Sigmoid colon (tissue), 7 donors: Measurements from ENCODE around the gene ACSF2. TPM values are rescaled to one million over a fixed set of nuclear protein-coding genes. Genes with fewer than 3 reads are reported as not detected.

ENCODE experiments used
- DNase-seq: peaks from one replicate; pipeline ENCODE4 v3.0.0-alpha.2; 2019
- H3K27ac ChIP-seq, 4 donors: fragments of 200-600 bp; sonication (generic); one replicate each; pipeline ENCODE4 v1.5.1; 2016 to 2019; ENCODE audit warnings: mild to moderate bottlenecking in 1 of 4
- H3K27me3 ChIP-seq, 3 donors: fragments of 200-600 bp; sonication (generic); one replicate each; pipeline ENCODE4 v1.5.1; 2019; ENCODE audit warnings: mild to moderate bottlenecking in 1 of 3
- H3K36me3 ChIP-seq, 4 donors: fragments of 200-600 bp; sonication (generic); one replicate each; pipeline ENCODE4 v1.5.1; 2016 to 2019
- H3K4me1 ChIP-seq, 4 donors: fragments of 200-600 bp; sonication (generic); one replicate each; pipeline ENCODE4 v1.5.1; 2017 to 2019
- H3K4me3 ChIP-seq, 4 donors: fragments of 200-600 bp; sonication (generic); one replicate each; pipeline ENCODE4 v1.5.1; 2017 to 2019; ENCODE audit warnings: mild to moderate bottlenecking in 2 of 4, moderate library complexity in 1 of 4
- H3K9me3 ChIP-seq, 4 donors: fragments of 200-600 bp in 3 of 4; sonication (generic) in 3 of 4; one replicate each; pipeline versions ENCODE4 v1.5.1 to v1.6.1; 2013 to 2019
- CTCF ChIP-seq, 4 experiments: fragments of 450-650 bp in 3 of 4; fragments of 200-600 bp in 1 of 4; IDR thresholded peaks; one replicate each; pipeline ENCODE4 v1.5.1; 2016 to 2019; ENCODE audit warnings: antibody characterized with exemption in 4 of 4, mild to moderate bottlenecking in 3 of 4, moderate library complexity in 2 of 4
- EP300 ChIP-seq, 4 donors: sonication (generic); formaldehyde crosslinking; IDR thresholded peaks; one replicate each; pipeline ENCODE4 v1.6.1; 2017; ENCODE audit warnings: antibody characterized with exemption in 4 of 4
- POLR2A ChIP-seq, 2 donors: fragments of 450-650 bp; IDR thresholded peaks; one replicate each; pipeline ENCODE4 v1.6.1; 2016; ENCODE audit warnings: antibody characterized with exemption in 2 of 2, mild to moderate bottlenecking in 2 of 2, moderate library complexity in 2 of 2
- POLR2AphosphoS5 ChIP-seq, 4 donors: sonication (generic); formaldehyde crosslinking; IDR thresholded peaks; one replicate each; pipeline ENCODE4 v1.6.1; 2017; ENCODE audit warnings: antibody characterized with exemption in 4 of 4
- WGBS, 2 donors: extraction: QIAGEN DNeasy Blood & Tissue Kit; methylation state at CpG; one replicate each; pipeline ENCODE4 v1.1.7; 2013; 5-methylcytosine and 5-hydroxymethylcytosine counted together
- intact Hi-C: fragments of 100-400 bp; cut with DNase I; formaldehyde crosslinking; loops from one replicate; pipeline ENCODE4 v1.15.1; 2023
- polyA plus RNA-seq, 3 donors: library from polyadenylated mRNA; stranded (reverse); fragments of 200-250 nt; gene quantifications; one replicate each; pipeline ENCODE4 v1.2.3, GENCODE V29; 2013
- total RNA-seq, 4 donors: library from RNA; depleted of rRNA; stranded (reverse); fragments of >200 nt; gene quantifications; one replicate each; pipeline ENCODE4 v1.1.0, GENCODE V29; 2016
- donor health status: healthy with polysubstance abuse.
- donor health status: Bipolar disorder and iron deficiency.
- donor health status: healthy.

Gene ACSF2
- total and polyA plus RNA-seq, 7 donors: 8.2 to 61.7 (median 28.5) TPM

- 84 to 94% methylated on average over 6 of the region's 6 CpGs for WGBS, 2 donors
- TF ChIP-seq POLR2AphosphoS5 (IDR thresholded peaks at IDR 0.05): no peak
- TF ChIP-seq POLR2A (IDR thresholded peaks at IDR 0.05): no peak
- no peak for TF ChIP-seq CTCF (IDR thresholded peaks at IDR 0.05)
- no peak for TF ChIP-seq EP300 (IDR thresholded peaks at IDR 0.05)
- Histone ChIP-seq H3K27ac (peak overlapping the region in 3 of 4 donors; percentile 6 to 58 (median 39)), H3K4me3 (no peak overlapping the region), H3K36me3 (no peaks in the 10 kb centered on the region), H3K27me3 (no peaks in the 10 kb centered on the region), H3K4me1 (peaks cover 0 to 15% (median 11%) of the 10 kb centered on the region in 4 donors), H3K9me3 (no peaks in the 10 kb centered on the region)
- intact Hi-C loops: no loop called here
- DNase-seq: peak; percentile 82
Measured at GRCh38 chr17:50514936-50515702, 89.1 kb downstream of the ACSF2 start.

- H3K9me3 ChIP-seq: no peaks in the 10 kb centered on the region
- H3K4me1 ChIP-seq: peaks cover 0 to 15% (median 11%) of the 10 kb centered on the region in 4 donors
- no peak for TF ChIP-seq EP300 (IDR thresholded peaks at IDR 0.05)
- no peak for TF ChIP-seq POLR2AphosphoS5 (IDR thresholded peaks at IDR 0.05)
- TF ChIP-seq POLR2A (IDR thresholded peaks at IDR 0.05): no peak
- TF ChIP-seq CTCF (IDR thresholded peaks at IDR 0.05): no peak
- H3K36me3 ChIP-seq: no peaks in the 10 kb centered on the region
- H3K27me3 ChIP-seq: no peaks in the 10 kb centered on the region
- 68 to 84% methylated on average over 4 of the region's 4 CpGs for WGBS, 2 donors
- no peak for DNase-seq
- no peak overlapping the region for H3K4me3 ChIP-seq
- intact Hi-C loops: no loop called here
- H3K27ac ChIP-seq: no peak overlapping the region
Measured at GRCh38 chr17:50517011-50517410, 91.0 kb downstream of the ACSF2 start.

GRCh38 chr17:50517504-50518383, 91.7 kb downstream of the ACSF2 start:
- WGBS, 2 donors: 61 to 72% methylated on average over 8 of the region's 8 CpGs
- H3K27ac ChIP-seq: no peak overlapping the region
- DNase-seq: no peak
- H3K4me1 ChIP-seq: peaks cover 0 to 15% (median 11%) of the 10 kb centered on the region in 4 donors
- H3K4me3 ChIP-seq: no peak overlapping the region
- intact Hi-C loops: no loop called here
- TF ChIP-seq POLR2AphosphoS5 (IDR thresholded peaks at IDR 0.05) (no peak), POLR2A (IDR thresholded peaks at IDR 0.05) (no peak), CTCF (IDR thresholded peaks at IDR 0.05) (no peak), EP300 (IDR thresholded peaks at IDR 0.05) (no peak)
- no peaks in the 10 kb centered on the region for H3K9me3 ChIP-seq
- no peaks in the 10 kb centered on the region for H3K27me3 ChIP-seq
- H3K36me3 ChIP-seq: no peaks in the 10 kb centered on the region

GRCh38 chr17:50518384-50519023, 92.5 kb downstream of the ACSF2 start:
- H3K27ac ChIP-seq: peak overlapping the region in 1 of 4 donors; percentile 34
- intact Hi-C loops: no loop called here
- no peaks in the 10 kb centered on the region for H3K9me3 ChIP-seq
- H3K27me3 ChIP-seq: no peaks in the 10 kb centered on the region
- H3K36me3 ChIP-seq: no peaks in the 10 kb centered on the region
- no peak overlapping the region for H3K4me3 ChIP-seq
- WGBS, 2 donors: 81 to 87% methylated on average over 13 of the region's 13 CpGs
- peaks cover 0 to 15% (median 11%) of the 10 kb centered on the region in 4 donors for H3K4me1 ChIP-seq
- DNase-seq: peak; percentile 74
- TF ChIP-seq EP300 (IDR thresholded peaks at IDR 0.05): no peak
- TF ChIP-seq CTCF (IDR thresholded peaks at IDR 0.05): no peak
- TF ChIP-seq POLR2A (IDR thresholded peaks at IDR 0.05): no peak
- TF ChIP-seq POLR2AphosphoS5 (IDR thresholded peaks at IDR 0.05): no peak
